Activated CD4-positive, alpha-beta T cell treated with anti-CD3 and anti-CD28 coated beads, Interleukin-2, amount 10 ng/mL, durations not matched to agents 7 days and 5 days (primary cell): ENCODE data around the gene KRTAP10-5. TPM values are rescaled to one million over a fixed set of nuclear protein-coding genes. Genes with fewer than 3 reads are reported as not detected.
"Not testable (repeated sequence)": the region's sequence is repeated elsewhere in the genome, so short reads cannot be mapped to it uniquely, and the experiment has no call there.

Experiments
- CTCF ChIA-PET: fragments of 350-600 bp; sonication (Branson Sonifier 250); formaldehyde crosslinking; loops from one replicate; lab custom pipeline; 2021; ENCODE audit warnings: antibody characterized with exemption; lab: Charles Lee
- POLR2A ChIA-PET: fragments of 350-600 bp; sonication (Branson Sonifier 250); formaldehyde crosslinking; loops from one replicate; lab custom pipeline; 2021; ENCODE audit warnings: antibody characterized with exemption; lab: Charles Lee
- DNase-seq: peaks from one replicate; pipeline ENCODE4 v3.0.0-alpha.2; 2020
- H3K27ac Mint-ChIP-seq: one replicate; pipeline ENCODE4 v1.8.0; 2021; ENCODE audit warnings: mild to moderate bottlenecking, moderate library complexity, mixed read lengths
- H3K27me3 Mint-ChIP-seq: one replicate; pipeline ENCODE4 v1.8.0; 2021; ENCODE audit warnings: mixed read lengths
- H3K36me3 Mint-ChIP-seq: one replicate; pipeline ENCODE4 v1.8.0; 2021; ENCODE audit warnings: low read depth, mixed read lengths
- H3K4me1 Mint-ChIP-seq: one replicate; pipeline ENCODE4 v1.8.0; 2021; ENCODE audit warnings: mixed read lengths
- H3K4me3 Mint-ChIP-seq: one replicate; pipeline ENCODE4 v1.8.0; 2021; ENCODE audit warnings: mild to moderate bottlenecking, moderate library complexity, mixed read lengths
- H3K9me3 Mint-ChIP-seq: one replicate; pipeline ENCODE4 v1.8.0; 2021; ENCODE audit warnings: mixed read lengths
- total RNA-seq, 2 experiments: library from RNA; stranded (reverse); gene quantifications; one replicate each; pipeline ENCODE4 v1.2.3, GENCODE V29; 2021

KRTAP10-5 gene
- total RNA-seq, 2 experiments from 2014 or later, result not detected

- Mint-ChIP-seq H3K36me3 (peaks cover 1% of the 10 kb centered on the region), H3K4me1 (no peaks in the 10 kb centered on the region), H3K9me3 (peaks cover 4% of the 10 kb centered on the region), H3K27me3 (peaks cover 3% of the 10 kb centered on the region), H3K27ac (no peak overlapping the region), H3K4me3 (no peak overlapping the region)
- CTCF ChIA-PET, result no interaction called here
- POLR2A ChIA-PET, result no interaction called here
- DNase-seq, result no peak
These were observed 25.1 kb downstream of the KRTAP10-5 start for GRCh38 chr21:44555200-44555875.

GRCh38 chr21:44552681-44553080, 27.7 kb downstream of the KRTAP10-5 start:
- Mint-ChIP-seq H3K36me3 (peaks cover 5% of the 10 kb centered on the region), H3K4me3 (no peak overlapping the region), H3K9me3 (peaks cover 4% of the 10 kb centered on the region), H3K4me1 (peaks cover 6% of the 10 kb centered on the region), H3K27me3 (no peaks in the 10 kb centered on the region), H3K27ac (no peak overlapping the region)
- DNase-seq, result no peak
- POLR2A ChIA-PET, result no interaction called here
- CTCF ChIA-PET, result no interaction called here

- no peaks in the 10 kb centered on the region for H3K27me3 Mint-ChIP-seq
- ChIA-PET CTCF (interaction anchor here (1.2 kb wide), 1 partner anchor 11 kb away, joined by 3 read pairs; no protein-coding TSS in a partner anchor), POLR2A (no interaction called here)
- H3K36me3 Mint-ChIP-seq, result peaks cover 10% of the 10 kb centered on the region
- peaks cover 11% of the 10 kb centered on the region for H3K4me1 Mint-ChIP-seq
- peaks cover 10% of the 10 kb centered on the region for H3K9me3 Mint-ChIP-seq
- no peak overlapping the region for H3K4me3 Mint-ChIP-seq
- no peak for DNase-seq
- H3K27ac Mint-ChIP-seq, result no peak overlapping the region
These were observed 28.3 kb downstream of the KRTAP10-5 start for GRCh38 chr21:44552136-44552535.

- H3K27ac Mint-ChIP-seq, result peak within 1 kb of the TSS; percentile 51
- H3K9me3 Mint-ChIP-seq, result peaks cover 16% of the 10 kb centered on the region
These were observed 29.0 kb downstream of the KRTAP10-5 start, which contains the start of gene KRTAP10-2 for GRCh38 chr21:44551340-44551961. Gene KRTAP10-2 (minus strand): TSS chr21:44551505. CDS start chr21:44551458, 47 bp downstream.

GRCh38 chr21:44550807-44551206, 29.6 kb downstream of the KRTAP10-5 start:
- Mint-ChIP-seq H3K4me1 (peaks cover 15% of the 10 kb centered on the region), H3K4me3 (no peak overlapping the region), H3K27me3 (no peaks in the 10 kb centered on the region), H3K27ac (no peak overlapping the region), H3K9me3 (peaks cover 16% of the 10 kb centered on the region), H3K36me3 (peaks cover 17% of the 10 kb centered on the region)
- DNase-seq, result no peak
- ChIA-PET POLR2A (no interaction called here), CTCF (interaction anchor here (1.0 to 1.2 kb wide), 2 partner anchors 40 to 67 kb away, joined by 3 read pairs; no protein-coding TSS in a partner anchor)

More at GRCh38 chr21:44551340-44551961, 29.0 kb downstream of the KRTAP10-5 start, which contains the start of gene KRTAP10-2:
- POLR2A ChIA-PET, result no interaction called here
- Mint-ChIP-seq H3K36me3 (peaks cover 17% of the 10 kb centered on the region), H3K4me1 (peaks cover 15% of the 10 kb centered on the region), H3K4me3 (no peak within 1 kb of the TSS), H3K27me3 (no peaks in the 10 kb centered on the region)
- no peak for DNase-seq
- CTCF ChIA-PET, result interaction anchor here (1.0 to 1.2 kb wide), 2 partner anchors 10 to 41 kb away, joined by 3 read pairs; no protein-coding TSS in a partner anchor

- POLR2A ChIA-PET, H3K27ac Mint-ChIP-seq, H3K4me3 Mint-ChIP-seq, DNase-seq, H3K27me3 Mint-ChIP-seq: not testable (repeated sequence)
- Mint-ChIP-seq H3K4me1 (peaks cover 15% of the 10 kb centered on the region), H3K9me3 (peaks cover 19% of the 10 kb centered on the region), H3K36me3 (peaks cover 19% of the 10 kb centered on the region)
- CTCF ChIA-PET, result interaction anchor here (1.0 to 1.2 kb wide), 2 partner anchors 40 to 66 kb away, joined by 3 read pairs; no protein-coding TSS in a partner anchor
These were observed 30.1 kb downstream of the KRTAP10-5 start for GRCh38 chr21:44550285-44550684.

- Mint-ChIP-seq H3K36me3 (peaks cover 19% of the 10 kb centered on the region), H3K4me1 (peaks cover 15% of the 10 kb centered on the region), H3K27ac (no peak overlapping the region), H3K4me3 (no peak overlapping the region), H3K27me3 (no peaks in the 10 kb centered on the region), H3K9me3 (peaks cover 19% of the 10 kb centered on the region)
- no peak for DNase-seq
- ChIA-PET POLR2A (no interaction called here), CTCF (interaction anchor here (1.1 to 1.2 kb wide), 2 partner anchors 65 to 189 kb away, joined by 3 to 4 read pairs; no protein-coding TSS in a partner anchor)
These were observed 30.7 kb downstream of the KRTAP10-5 start for GRCh38 chr21:44549525-44550211.

GRCh38 chr21:44548922-44549321, 31.5 kb downstream of the KRTAP10-5 start:
- Mint-ChIP-seq H3K27me3 (no peaks in the 10 kb centered on the region), H3K36me3 (peaks cover 19% of the 10 kb centered on the region), H3K4me1 (peaks cover 15% of the 10 kb centered on the region), H3K9me3 (peaks cover 19% of the 10 kb centered on the region), H3K4me3 (no peak overlapping the region), H3K27ac (no peak overlapping the region)
- ChIA-PET CTCF (interaction anchor here (1.1 kb wide), 1 partner anchor 188 kb away, joined by 4 read pairs; no protein-coding TSS in a partner anchor), POLR2A (no interaction called here)
- no peak for DNase-seq

- H3K4me1 Mint-ChIP-seq, result peaks cover 15% of the 10 kb centered on the region
- H3K27ac Mint-ChIP-seq, result no peak overlapping the region
- no peak overlapping the region for H3K4me3 Mint-ChIP-seq
These were observed 32.0 kb downstream of the KRTAP10-5 start for GRCh38 chr21:44548381-44548780.

GRCh38 chr21:44547656-44548331, 32.6 kb downstream of the KRTAP10-5 start:
- Mint-ChIP-seq H3K4me3 (peak overlapping the region; percentile 59), H3K4me1 (peaks cover 15% of the 10 kb centered on the region), H3K36me3 (peaks cover 19% of the 10 kb centered on the region), H3K27me3 (no peaks in the 10 kb centered on the region), H3K27ac (peak overlapping the region; percentile 88), H3K9me3 (peaks cover 19% of the 10 kb centered on the region)
- ChIA-PET POLR2A (no interaction called here), CTCF (no interaction called here)
- DNase-seq, result peak; percentile 45

More at GRCh38 chr21:44548381-44548780, 32.0 kb downstream of the KRTAP10-5 start:
- Mint-ChIP-seq H3K27me3 (no peaks in the 10 kb centered on the region), H3K9me3 (peaks cover 19% of the 10 kb centered on the region), H3K36me3 (peaks cover 19% of the 10 kb centered on the region)
- POLR2A ChIA-PET, result no interaction called here
- no peak for DNase-seq
- CTCF ChIA-PET, result interaction anchor here (1.1 kb wide), 1 partner anchor 187 kb away, joined by 4 read pairs; no protein-coding TSS in a partner anchor

GRCh38 chr21:44544566-44544965, 35.8 kb downstream of the KRTAP10-5 start:
- peaks cover 25% of the 10 kb centered on the region for H3K9me3 Mint-ChIP-seq
- H3K4me3 Mint-ChIP-seq, result no peak overlapping the region
- H3K27ac Mint-ChIP-seq, result no peak overlapping the region
- no peaks in the 10 kb centered on the region for H3K27me3 Mint-ChIP-seq
- H3K36me3 Mint-ChIP-seq, result peaks cover 19% of the 10 kb centered on the region
- peaks cover 15% of the 10 kb centered on the region for H3K4me1 Mint-ChIP-seq
- ChIA-PET POLR2A (no interaction called here), CTCF (interaction anchor here (0.7 kb wide), 2 partner anchors 57 to 100 kb away, joined by 3 to 4 read pairs; no protein-coding TSS in a partner anchor)
- no peak for DNase-seq

- H3K27me3 Mint-ChIP-seq, result no peaks in the 10 kb centered on the region
- H3K27ac Mint-ChIP-seq, result no peak overlapping the region
- H3K9me3 Mint-ChIP-seq, result peaks cover 22% of the 10 kb centered on the region
- H3K4me1 Mint-ChIP-seq, result peaks cover 10% of the 10 kb centered on the region
- ChIA-PET CTCF (no interaction called here), POLR2A (no interaction called here)
- peaks cover 15% of the 10 kb centered on the region for H3K36me3 Mint-ChIP-seq
- no peak overlapping the region for H3K4me3 Mint-ChIP-seq
- DNase-seq, result no peak
These were observed 37.7 kb downstream of the KRTAP10-5 start for GRCh38 chr21:44542716-44543115.
